HG02970 (cell line): Measurements from ENCODE around the gene OR2T5.
"Not testable (repeated sequence)": the region's sequence is repeated elsewhere in the genome, so short reads cannot be mapped to it uniquely, and the experiment has no call there.

Source experiments
- ATAC-seq: cut with Tn5 transposase; IDR thresholded peaks from one replicate; pipeline ENCODE4 v1.9.1; 2021; ENCODE audit warnings: mild to moderate bottlenecking, moderate library complexity, moderate number of reproducible peaks; ENCODE audit not compliant: unreplicated experiment, low FRiP score

OR2T5 gene

DNA sequence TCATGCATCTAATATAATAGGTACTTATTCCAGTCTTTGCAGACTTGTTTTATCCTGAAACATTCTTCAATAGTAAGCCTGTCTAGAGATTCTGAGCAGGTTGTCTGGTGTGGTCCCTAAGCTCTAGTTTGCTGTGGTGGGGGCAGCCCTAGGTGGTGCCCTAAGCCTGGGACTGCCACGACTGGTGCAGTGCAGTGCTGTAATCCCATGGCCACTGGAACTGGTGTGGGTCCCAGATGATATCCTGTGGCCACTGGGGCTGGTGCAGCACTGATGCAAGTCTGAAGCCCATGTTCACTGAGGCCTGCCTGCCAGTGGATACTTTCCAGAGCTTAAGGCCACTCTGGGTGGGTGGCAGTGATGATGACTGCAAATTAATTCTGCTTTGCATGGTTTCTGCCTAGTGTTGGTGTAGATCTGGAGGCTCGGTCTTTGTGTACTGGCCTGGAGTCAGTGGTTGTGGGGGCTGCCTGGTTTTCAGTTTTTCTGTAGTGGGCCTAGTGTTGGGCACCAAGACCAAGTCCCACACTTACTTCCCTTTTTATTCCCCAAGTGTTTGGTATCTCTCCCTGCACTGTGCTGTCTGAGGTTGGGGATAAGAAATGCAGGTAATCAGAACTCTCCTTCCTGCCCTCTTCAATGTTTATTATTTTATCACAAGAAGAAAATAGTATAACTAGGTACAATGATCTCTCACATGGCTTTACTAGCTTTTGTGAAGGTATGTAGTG lies 12.1 kb downstream of the OR2T5 start:
- not testable (repeated sequence) for ATAC-seq

DNA sequence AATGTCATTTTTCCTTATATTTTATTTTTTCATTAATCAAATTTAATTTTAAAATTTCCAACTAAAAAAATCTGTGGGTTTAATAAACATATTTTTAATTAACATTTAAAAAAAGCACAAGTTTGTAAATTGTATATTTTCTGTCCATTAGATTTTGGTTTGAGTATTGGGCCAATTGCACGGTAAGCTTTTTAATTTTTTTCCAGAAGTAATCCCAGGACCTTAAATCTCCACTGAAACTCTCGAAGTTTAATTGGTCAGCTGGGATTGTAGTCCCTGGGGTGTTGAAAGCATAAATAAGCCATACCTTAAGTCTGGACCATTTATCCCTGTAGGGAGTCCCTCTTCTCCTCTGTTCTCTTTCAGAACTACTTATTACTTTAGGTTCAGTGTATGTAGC lies 19.4 kb downstream of the OR2T5 start, which contains the start of gene OR2G6:
Gene OR2G6 (plus strand): TSS at position 301 of the 400 bp plus-strand sequence. CDS start 13,574 bp downstream, outside the sequence.
- not testable (repeated sequence) for ATAC-seq

DNA sequence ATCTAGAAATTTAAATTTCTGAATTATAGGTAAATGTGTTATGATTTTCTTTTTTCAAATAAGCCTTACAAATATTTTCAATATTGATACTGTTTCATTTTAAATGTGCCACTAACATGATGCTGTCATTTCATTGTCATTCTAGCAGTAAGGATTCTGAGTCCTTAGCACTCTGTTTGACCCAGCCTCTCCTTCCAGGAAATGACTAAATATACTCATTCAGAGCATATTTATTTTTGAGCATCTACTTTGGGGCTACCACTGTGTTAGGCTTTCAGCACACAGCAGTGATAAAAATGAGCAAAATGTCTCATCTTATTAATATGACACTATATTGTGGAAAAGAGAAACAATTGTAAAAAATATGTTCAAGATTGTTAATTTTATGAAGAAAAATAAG lies 21.8 kb downstream of the OR2T5 start:
- ATAC-seq: not testable (repeated sequence)

DNA sequence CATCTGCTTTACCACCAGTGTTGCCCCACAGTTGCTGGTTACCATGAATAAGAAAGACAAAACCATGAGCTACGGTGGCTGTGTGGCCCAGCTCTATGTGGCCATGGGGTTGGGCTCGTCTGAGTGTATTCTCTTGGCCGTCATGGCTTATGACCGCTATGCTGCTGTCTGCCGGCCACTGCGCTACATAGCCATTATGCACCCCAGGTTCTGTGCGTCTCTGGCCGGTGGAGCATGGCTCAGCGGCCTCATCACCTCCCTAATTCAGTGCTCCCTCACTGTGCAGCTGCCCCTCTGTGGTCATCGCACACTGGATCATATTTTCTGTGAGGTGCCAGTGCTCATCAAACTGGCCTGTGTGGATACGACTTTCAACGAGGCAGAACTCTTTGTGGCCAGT lies 33.5 kb downstream of the OR2T5 start:
- no peak for ATAC-seq

DNA sequence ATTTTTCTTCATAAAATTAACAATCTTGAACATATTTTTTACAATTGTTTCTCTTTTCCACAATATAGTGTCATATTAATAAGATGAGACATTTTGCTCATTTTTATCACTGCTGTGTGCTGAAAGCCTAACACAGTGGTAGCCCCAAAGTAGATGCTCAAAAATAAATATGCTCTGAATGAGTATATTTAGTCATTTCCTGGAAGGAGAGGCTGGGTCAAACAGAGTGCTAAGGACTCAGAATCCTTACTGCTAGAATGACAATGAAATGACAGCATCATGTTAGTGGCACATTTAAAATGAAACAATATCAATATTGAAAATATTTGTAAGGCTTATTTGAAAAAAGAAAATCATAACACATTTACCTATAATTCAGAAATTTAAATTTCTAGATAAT lies 49.1 kb downstream of the OR2T5 start:
- ATAC-seq: not testable (repeated sequence)
